Activated CD4-positive, alpha-beta T cell treated with anti-CD3 and anti-CD28 coated beads, Interleukin-2, amount 10 ng/mL, durations not matched to agents 24 days and 14 days (primary cell): ENCODE results near the gene GIT2. TPM values are rescaled to one million over a fixed set of nuclear protein-coding genes. Genes with fewer than 3 reads are reported as not detected.
A peak's percentile ranks its signal among the peaks of the same experiment; 100 is the strongest.

Experiments
- DNase-seq: peaks from one replicate; pipeline ENCODE4 v3.0.0; 2022
- H3K27ac Mint-ChIP-seq: one replicate; pipeline ENCODE4 v1.8.0; 2022; ENCODE audit warnings: mild to moderate bottlenecking, mixed read lengths
- H3K27me3 Mint-ChIP-seq: one replicate; pipeline ENCODE4 v1.8.0; 2022; ENCODE audit warnings: mixed read lengths
- H3K36me3 Mint-ChIP-seq: one replicate; pipeline ENCODE4 v1.8.0; 2022; ENCODE audit warnings: low read depth, mild to moderate bottlenecking, mixed read lengths
- H3K4me1 Mint-ChIP-seq: one replicate; pipeline ENCODE4 v1.8.0; 2021; ENCODE audit warnings: mixed read lengths
- H3K4me3 Mint-ChIP-seq: one replicate; pipeline ENCODE4 v1.8.0; 2022; ENCODE audit warnings: mild to moderate bottlenecking, moderate library complexity, mixed read lengths
- H3K9me3 Mint-ChIP-seq: one replicate; pipeline ENCODE4 v1.8.0; 2021; ENCODE audit warnings: mixed read lengths
- intact Hi-C: fragments of 100-400 bp; cut with micrococcal nuclease; formaldehyde crosslinking; loops from one replicate; pipeline ENCODE4 v1.15.1; 2023
- total RNA-seq: library from RNA; stranded (reverse); gene quantifications from 2 replicates; pipeline ENCODE4 v1.2.3, GENCODE V29; 2022

GIT2 gene
- total RNA-seq, 1 donor from 2014 or later, result 88.6 TPM

DNA sequence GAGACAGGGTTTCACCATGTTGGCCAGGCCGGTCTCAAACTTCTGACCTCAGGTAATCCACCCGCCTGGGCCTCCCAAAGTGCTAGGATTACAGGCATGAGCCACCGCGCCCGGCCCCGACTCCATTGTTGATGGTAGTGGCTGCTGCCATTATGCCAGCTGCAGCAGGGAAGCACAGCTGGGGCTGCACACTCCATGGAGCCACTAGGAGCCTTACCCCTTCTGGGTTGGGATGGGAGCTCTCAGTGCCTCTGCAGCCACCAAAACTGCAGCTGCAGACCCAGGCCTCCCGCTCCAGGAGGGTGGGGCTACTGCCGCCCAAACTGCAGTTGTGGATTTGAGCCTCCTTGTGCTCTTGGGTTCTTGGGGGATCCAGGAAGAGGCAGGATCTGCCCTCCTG is 70.2 kb downstream of the GIT2 start:
- H3K4me3 Mint-ChIP-seq, result no peak overlapping the region
- peaks cover 32% of the 10 kb centered on the region for H3K36me3 Mint-ChIP-seq
- intact Hi-C loops, result no loop called here
- no peak overlapping the region for H3K27ac Mint-ChIP-seq
- H3K9me3 Mint-ChIP-seq, result no peaks in the 10 kb centered on the region
- no peaks in the 10 kb centered on the region for H3K27me3 Mint-ChIP-seq
- no peak for DNase-seq
- peaks cover 2% of the 10 kb centered on the region for H3K4me1 Mint-ChIP-seq

DNA sequence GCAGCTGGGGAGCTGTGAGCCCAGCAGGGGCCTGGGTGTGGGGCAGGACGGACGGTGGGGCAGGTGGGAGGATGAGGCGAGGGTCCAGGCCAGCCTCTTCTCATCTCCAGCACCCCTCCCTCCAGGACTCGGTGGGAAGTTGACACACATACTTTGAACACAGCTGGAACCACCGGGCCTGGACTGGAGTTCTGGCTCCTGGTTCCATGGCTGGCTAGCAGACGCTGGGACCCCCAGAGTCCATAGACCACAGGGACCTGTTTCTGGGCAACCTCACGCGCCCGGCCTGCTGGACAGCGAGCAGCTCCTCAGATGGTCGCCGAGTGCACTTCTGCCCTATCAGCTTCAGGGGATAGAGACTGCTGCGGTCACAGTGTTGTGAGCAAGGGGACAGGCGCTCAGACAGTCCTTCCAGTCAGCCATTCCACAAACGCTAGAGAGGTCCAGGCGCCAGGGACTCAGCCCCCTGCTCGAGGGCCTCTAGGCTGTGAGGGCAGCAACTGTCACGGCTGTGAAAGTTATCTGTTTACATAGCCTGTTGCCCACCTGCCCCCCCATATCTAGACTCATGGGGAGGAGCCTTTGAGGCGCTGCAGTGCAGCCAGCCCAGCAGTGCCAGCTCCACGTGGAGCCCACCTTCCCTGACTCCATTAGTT is 70.9 kb downstream of the GIT2 start:
- Mint-ChIP-seq H3K27me3 (no peaks in the 10 kb centered on the region), H3K9me3 (no peaks in the 10 kb centered on the region), H3K27ac (no peak overlapping the region), H3K36me3 (peaks cover 32% of the 10 kb centered on the region), H3K4me1 (peaks cover 2% of the 10 kb centered on the region), H3K4me3 (no peak overlapping the region)
- intact Hi-C loops, result no loop called here
- no peak for DNase-seq

DNA sequence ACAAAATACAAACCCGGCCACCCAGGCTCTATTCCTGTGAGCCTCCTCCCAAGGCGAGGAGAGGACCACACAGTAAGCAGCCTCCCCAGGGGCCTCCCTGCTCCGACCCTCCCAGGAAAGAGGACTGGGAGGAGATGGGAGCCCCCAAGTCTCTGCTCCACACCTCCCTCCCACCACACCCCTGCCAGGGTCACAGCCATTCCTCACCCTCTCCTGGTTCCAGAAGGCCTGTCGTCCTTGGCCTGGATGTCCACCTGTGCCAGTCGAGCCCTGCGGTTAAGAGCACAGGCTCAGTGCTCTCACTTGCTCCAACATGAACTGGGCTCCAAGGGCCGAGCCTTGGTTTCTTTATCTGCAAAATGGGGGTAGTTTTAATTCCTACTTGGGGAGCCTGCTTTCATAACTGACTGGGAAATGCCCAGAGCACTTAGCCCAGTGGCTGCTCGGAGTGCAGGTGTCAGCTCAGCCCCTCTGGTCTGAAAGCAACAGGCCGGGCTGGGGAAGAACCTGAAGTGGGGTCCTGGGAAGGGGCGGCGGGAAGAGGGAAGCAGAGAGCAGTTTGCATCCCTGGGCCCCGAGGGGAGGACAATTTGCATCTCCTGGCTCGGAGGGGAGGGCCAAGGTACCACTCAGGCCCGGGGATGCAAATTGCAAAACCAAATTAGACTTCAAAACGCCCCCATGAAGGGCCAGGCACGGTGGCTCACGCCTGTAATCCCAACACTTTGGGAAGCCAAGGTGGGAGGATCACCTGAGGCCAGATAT is 72.5 kb downstream of the GIT2 start:
- H3K4me1 Mint-ChIP-seq, result peaks cover 2% of the 10 kb centered on the region
- peaks cover 35% of the 10 kb centered on the region for H3K36me3 Mint-ChIP-seq
- H3K4me3 Mint-ChIP-seq, result no peak overlapping the region
- intact Hi-C loops, result no loop called here
- no peaks in the 10 kb centered on the region for H3K9me3 Mint-ChIP-seq
- H3K27ac Mint-ChIP-seq, result no peak overlapping the region
- H3K27me3 Mint-ChIP-seq, result no peaks in the 10 kb centered on the region
- DNase-seq, result no peak

- Mint-ChIP-seq H3K4me3 (no peak overlapping the region), H3K27me3 (no peaks in the 10 kb centered on the region), H3K9me3 (no peaks in the 10 kb centered on the region), H3K27ac (no peak overlapping the region), H3K36me3 (peaks cover 37% of the 10 kb centered on the region), H3K4me1 (peaks cover 2% of the 10 kb centered on the region)
- DNase-seq, result no peak
- intact Hi-C loops, result no loop called here
Observed at GRCh38 chr12:109923038-109923437, 73.1 kb downstream of the GIT2 start.

DNA sequence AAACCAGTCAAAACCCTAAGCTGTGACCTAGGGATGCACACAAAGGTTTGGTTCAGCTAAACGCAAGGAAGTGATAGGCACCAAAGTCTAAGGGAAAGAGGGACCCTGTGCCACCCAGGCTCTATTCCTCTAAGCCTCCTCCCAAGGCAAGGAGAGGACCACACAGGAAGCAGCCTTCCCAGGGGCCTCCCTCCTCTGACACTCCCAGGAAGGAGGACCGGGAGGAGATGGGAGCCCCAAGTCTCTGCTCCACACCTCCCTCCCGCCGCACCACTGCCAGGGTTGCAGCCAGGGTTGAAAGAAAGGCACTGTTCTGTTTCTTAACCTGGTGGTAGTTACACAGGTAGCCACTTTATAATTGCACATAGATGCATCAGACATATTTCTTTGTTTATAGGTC is 74.2 kb downstream of the GIT2 start:
- Mint-ChIP-seq H3K27ac (no peak overlapping the region), H3K4me1 (peaks cover 2% of the 10 kb centered on the region), H3K36me3 (peaks cover 35% of the 10 kb centered on the region), H3K4me3 (no peak overlapping the region), H3K9me3 (no peaks in the 10 kb centered on the region), H3K27me3 (no peaks in the 10 kb centered on the region)
- intact Hi-C loops, result no loop called here
- DNase-seq, result no peak

- Mint-ChIP-seq H3K36me3 (peaks cover 48% of the 10 kb centered on the region), H3K9me3 (no peaks in the 10 kb centered on the region), H3K27ac (no peak overlapping the region), H3K4me1 (peaks cover 2% of the 10 kb centered on the region), H3K27me3 (no peaks in the 10 kb centered on the region), H3K4me3 (no peak overlapping the region)
- intact Hi-C loops, result no loop called here
- DNase-seq, result no peak
Observed at GRCh38 chr12:109920261-109920780, 75.8 kb downstream of the GIT2 start.

DNA sequence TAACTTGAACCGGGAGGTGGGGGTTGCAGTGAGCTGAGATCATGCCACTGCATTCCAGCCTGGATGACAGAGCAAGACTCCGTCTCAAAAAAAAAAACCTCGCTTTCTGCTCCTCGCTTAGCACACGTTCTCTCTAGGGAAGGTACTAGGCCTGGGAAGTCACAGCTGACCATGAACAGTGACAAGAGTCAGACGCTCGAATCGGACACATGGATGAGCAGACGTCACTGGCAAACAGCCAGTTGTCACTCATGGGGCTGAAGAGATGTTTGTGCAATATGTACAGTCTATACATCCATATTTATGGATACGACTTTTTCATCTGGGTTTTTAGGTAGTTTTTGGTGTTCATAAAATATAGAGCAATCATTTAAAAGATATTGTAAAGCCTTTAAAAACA is 76.7 kb downstream of the GIT2 start:
- H3K27me3 Mint-ChIP-seq, result no peaks in the 10 kb centered on the region
- DNase-seq, result no peak
- no peak overlapping the region for H3K27ac Mint-ChIP-seq
- H3K4me1 Mint-ChIP-seq, result peaks cover 2% of the 10 kb centered on the region
- H3K4me3 Mint-ChIP-seq, result no peak overlapping the region
- no peaks in the 10 kb centered on the region for H3K9me3 Mint-ChIP-seq
- intact Hi-C loops, result no loop called here
- H3K36me3 Mint-ChIP-seq, result peaks cover 52% of the 10 kb centered on the region

DNA sequence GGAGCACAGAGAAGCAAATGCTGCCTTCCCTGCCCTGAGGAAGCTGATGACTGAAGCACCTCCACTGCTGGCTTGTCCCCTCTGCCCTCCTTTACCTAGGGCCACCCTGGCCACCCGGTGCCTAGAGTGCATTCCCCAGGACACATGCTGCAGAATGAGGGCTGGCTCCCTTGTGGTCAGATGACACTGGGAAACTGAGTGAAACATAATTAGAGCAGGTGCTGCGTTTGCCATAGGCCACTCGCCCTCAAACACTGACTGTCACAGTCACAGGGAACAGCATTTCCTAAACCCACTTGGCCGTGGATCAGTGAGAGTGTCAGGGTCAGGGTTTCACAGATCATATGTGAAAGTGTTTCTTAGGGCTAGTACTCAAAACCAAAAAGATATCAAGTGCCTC is 80.1 kb downstream of the GIT2 start:
- Mint-ChIP-seq H3K4me3 (no peak overlapping the region), H3K27me3 (no peaks in the 10 kb centered on the region), H3K9me3 (no peaks in the 10 kb centered on the region), H3K4me1 (no peaks in the 10 kb centered on the region), H3K36me3 (peaks cover 67% of the 10 kb centered on the region), H3K27ac (peak overlapping the region; percentile 65)
- intact Hi-C loops, result no loop called here
- DNase-seq, result no peak

GRCh38 chr12:109915171-109916040 is 80.8 kb downstream of the GIT2 start:
- intact Hi-C loops, result no loop called here
- Mint-ChIP-seq H3K9me3 (no peaks in the 10 kb centered on the region), H3K27me3 (no peaks in the 10 kb centered on the region), H3K27ac (peak overlapping the region; percentile 65), H3K4me1 (no peaks in the 10 kb centered on the region), H3K36me3 (peaks cover 68% of the 10 kb centered on the region), H3K4me3 (no peak overlapping the region)
- no peak for DNase-seq

DNA sequence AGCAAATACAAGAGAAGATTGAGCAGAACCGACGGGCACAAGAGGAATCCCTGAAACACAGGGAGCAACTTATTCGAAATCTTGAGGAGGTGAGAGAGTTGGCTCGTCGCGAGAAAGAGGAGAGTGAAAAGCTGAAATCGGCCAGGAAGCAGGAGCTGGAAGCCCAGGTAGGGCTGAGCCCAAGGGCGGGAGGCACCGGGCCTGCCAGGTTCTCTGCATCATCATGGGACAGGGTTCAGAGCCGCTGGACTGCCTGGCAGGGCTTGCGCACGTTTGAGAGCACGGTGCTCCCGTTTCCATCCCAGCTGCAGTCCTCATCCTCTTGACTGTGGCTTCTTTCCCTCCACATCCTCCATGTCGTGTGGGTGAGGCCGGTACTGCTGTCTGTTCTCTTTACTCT is 81.7 kb downstream of the GIT2 start:
- intact Hi-C loops, result no loop called here
- no peak overlapping the region for H3K27ac Mint-ChIP-seq
- H3K4me3 Mint-ChIP-seq, result no peak overlapping the region
- no peaks in the 10 kb centered on the region for H3K9me3 Mint-ChIP-seq
- H3K27me3 Mint-ChIP-seq, result no peaks in the 10 kb centered on the region
- no peak for DNase-seq
- peaks cover 61% of the 10 kb centered on the region for H3K36me3 Mint-ChIP-seq
- H3K4me1 Mint-ChIP-seq, result no peaks in the 10 kb centered on the region

GRCh38 chr12:109912855-109913321 is 83.3 kb downstream of the GIT2 start:
- peaks cover 64% of the 10 kb centered on the region for H3K36me3 Mint-ChIP-seq
- no peak for DNase-seq
- H3K4me3 Mint-ChIP-seq, result no peak overlapping the region
- no peaks in the 10 kb centered on the region for H3K9me3 Mint-ChIP-seq
- H3K4me1 Mint-ChIP-seq, result no peaks in the 10 kb centered on the region
- H3K27me3 Mint-ChIP-seq, result no peaks in the 10 kb centered on the region
- intact Hi-C loops, result no loop called here
- H3K27ac Mint-ChIP-seq, result no peak overlapping the region

GRCh38 chr12:109910969-109911348 is 85.2 kb downstream of the GIT2 start:
- DNase-seq, result peak; percentile 65
- intact Hi-C loops, result no loop called here
- H3K36me3 Mint-ChIP-seq, result peaks cover 71% of the 10 kb centered on the region
- no peak overlapping the region for H3K4me3 Mint-ChIP-seq
- H3K4me1 Mint-ChIP-seq, result no peaks in the 10 kb centered on the region
- no peak overlapping the region for H3K27ac Mint-ChIP-seq
- no peaks in the 10 kb centered on the region for H3K9me3 Mint-ChIP-seq
- no peaks in the 10 kb centered on the region for H3K27me3 Mint-ChIP-seq

DNA sequence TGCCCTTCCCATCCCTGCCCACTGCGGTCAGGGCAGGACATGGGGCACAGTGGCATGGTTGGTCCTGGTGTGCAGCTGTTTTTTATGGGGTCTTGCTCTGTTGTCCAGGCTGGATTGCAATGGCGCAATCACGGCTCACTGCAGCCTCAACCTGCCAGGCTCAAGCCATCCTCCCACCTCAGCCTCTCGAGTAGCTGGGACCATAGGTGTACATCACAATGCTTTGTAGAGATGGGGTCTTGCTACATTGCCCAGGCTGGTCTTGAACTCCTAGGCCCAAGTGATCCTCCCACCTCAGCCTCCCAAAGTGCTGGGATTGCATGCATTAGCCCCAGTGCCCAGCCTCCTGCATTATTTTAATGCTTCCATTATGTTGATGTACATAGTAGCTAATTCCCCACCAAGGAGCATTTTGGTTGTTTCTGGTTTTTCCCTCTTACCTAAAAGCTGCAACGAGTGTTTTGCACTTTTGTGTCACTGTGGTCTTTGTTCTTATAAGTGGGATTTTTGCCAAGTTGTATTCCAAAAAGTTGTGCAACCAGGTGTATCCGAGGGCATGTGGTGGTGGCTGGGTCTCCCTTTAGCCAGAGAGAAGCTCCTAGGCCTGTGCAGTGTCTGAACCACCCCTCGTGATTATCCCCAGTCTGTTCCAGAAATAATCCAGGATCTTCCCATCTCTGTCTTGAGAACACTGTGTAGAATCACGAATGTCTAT is 85.8 kb downstream of the GIT2 start:
- H3K27ac Mint-ChIP-seq, result no peak overlapping the region
- intact Hi-C loops, result no loop called here
- H3K4me3 Mint-ChIP-seq, result no peak overlapping the region
- H3K27me3 Mint-ChIP-seq, result no peaks in the 10 kb centered on the region
- no peaks in the 10 kb centered on the region for H3K9me3 Mint-ChIP-seq
- DNase-seq, result no peak
- peaks cover 68% of the 10 kb centered on the region for H3K36me3 Mint-ChIP-seq
- no peaks in the 10 kb centered on the region for H3K4me1 Mint-ChIP-seq
